MM.1S (cell line): Measurements from ENCODE around the gene GNG3.
A peak's percentile ranks its signal among the peaks of the same experiment; 100 is the strongest.

Source experiments
- DNase-seq: peaks from one replicate; pipeline ENCODE4 v3.0.0-alpha.2; 2015
- H2AFZ ChIP-seq: fragments of 300-600 bp; sonication (generic); 2 replicates; pipeline ENCODE4 v1.6.0; 2016; ENCODE audit warnings: antibody characterized with exemption, low read length
- H3F3A ChIP-seq: fragments of 300-600 bp; sonication (generic); 2 replicates; pipeline ENCODE4 v1.6.1; 2016; ENCODE audit warnings: mild to moderate bottlenecking, antibody characterized with exemption, low read length, moderate library complexity, mixed read lengths; ENCODE audit not compliant: insufficient read depth
- H3K27ac ChIP-seq: fragments of 300-600 bp; sonication (generic); 2 replicates; pipeline ENCODE4 v1.5.1; 2016; ENCODE audit warnings: mild to moderate bottlenecking, low read length
- H3K27me3 ChIP-seq: fragments of 300-600 bp; sonication (generic); replicated peaks from 2 replicates; pipeline ENCODE4 v1.6.0; 2016; ENCODE audit warnings: low read length; ENCODE audit not compliant: insufficient read depth
- H3K36me3 ChIP-seq: fragments of 300-600 bp; sonication (generic); replicated peaks from 2 replicates; pipeline ENCODE4 v1.6.1; 2016; ENCODE audit warnings: mild to moderate bottlenecking, low read length, mixed read lengths; ENCODE audit not compliant: insufficient read depth
- H3K4me1 ChIP-seq: fragments of 300-600 bp; sonication (generic); 2 replicates; pipeline ENCODE4 v1.6.1; 2016; ENCODE audit warnings: low read length, mixed read lengths
- H3K4me2 ChIP-seq: fragments of 300-600 bp; sonication (generic); 2 replicates; pipeline ENCODE4 v1.6.0; 2016; ENCODE audit warnings: low read depth, low read length
- H3K4me3 ChIP-seq: fragments of 300-600 bp; sonication (generic); 2 replicates; pipeline ENCODE4 v1.5.1; 2016; ENCODE audit warnings: low read length, mixed read lengths
- H3K79me2 ChIP-seq: fragments of 300-600 bp; sonication (generic); 2 replicates; pipeline ENCODE4 v1.6.1; 2016; ENCODE audit warnings: mixed run types, low read length, mixed read lengths
- H3K9ac ChIP-seq: fragments of 300-600 bp; sonication (generic); 2 replicates; pipeline ENCODE4 v1.6.1; 2016; ENCODE audit warnings: low read length, mixed read lengths
- H3K9me2 ChIP-seq: fragments of 300-600 bp; sonication (generic); replicated peaks from 2 replicates; pipeline ENCODE4 v1.6.1; 2016; ENCODE audit warnings: mild to moderate bottlenecking, low read length, mixed read lengths; ENCODE audit not compliant: insufficient read depth
- H3K9me3 ChIP-seq: fragments of 300-600 bp; sonication (generic); replicated peaks from 2 replicates; pipeline ENCODE4 v1.6.1; 2016; ENCODE audit warnings: mild to moderate bottlenecking, low read length, mixed read lengths; ENCODE audit not compliant: insufficient read depth
- H4K20me1 ChIP-seq: fragments of 300-600 bp; sonication (generic); 2 replicates; pipeline ENCODE4 v1.6.1; 2016; ENCODE audit warnings: mild to moderate bottlenecking, low read length, moderate library complexity, mixed read lengths; ENCODE audit not compliant: insufficient read depth
- EZH2 ChIP-seq: fragments of 300-600 bp; sonication (generic); optimal IDR thresholded peaks from 2 replicates; pipeline ENCODE3; 2017; ENCODE audit warnings: low read depth, mild to moderate bottlenecking, antibody characterized with exemption, low read length, mixed read lengths
- EZH2phosphoT487 ChIP-seq: fragments of 300-600 bp; sonication (generic); IDR thresholded peaks from 2 replicates; pipeline ENCODE4 v1.6.1; 2018; ENCODE audit warnings: antibody characterized with exemption, low read length
- TF ChIP-seq, protein P1 (sequence below): fragments of 300-600 bp; sonication (generic); IDR thresholded peaks from 2 replicates; pipeline ENCODE4 v1.5.1; 2016; ENCODE audit warnings: antibody characterized with exemption, low read length, mixed read lengths

GNG3 gene

DNA sequence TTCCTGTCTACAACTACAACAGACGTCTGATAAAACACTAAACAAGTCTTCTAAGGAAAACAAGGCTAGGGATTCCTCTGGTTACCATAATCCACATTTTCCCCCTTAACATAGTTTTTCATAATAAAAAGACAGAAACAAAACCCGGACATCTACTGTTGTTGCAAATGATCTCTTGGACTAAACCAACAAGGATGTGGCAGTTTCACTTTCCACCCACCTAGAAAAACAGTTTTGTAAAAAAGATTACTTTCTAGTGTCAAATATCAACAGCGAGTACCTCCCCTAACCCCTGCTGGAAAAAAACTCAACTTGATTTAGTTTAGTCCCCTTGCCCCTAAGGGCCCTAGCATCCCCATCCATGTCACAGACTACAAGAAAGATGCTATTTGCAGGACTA lies 5.4 kb downstream of the GNG3 start:
- H3K4me2 ChIP-seq, result peak overlapping the region; percentile 19
- DNase-seq, result peak; percentile 54
- no peaks in the 10 kb centered on the region for H4K20me1 ChIP-seq
- H3F3A ChIP-seq, result peaks cover 74% of the 10 kb centered on the region
- no peaks in the 10 kb centered on the region for H3K9me3 ChIP-seq
- H3K27ac ChIP-seq, result peak overlapping the region; percentile 68
- peaks cover 72% of the 10 kb centered on the region for H3K4me1 ChIP-seq
- no peak overlapping the region for H2AFZ ChIP-seq
- H3K79me2 ChIP-seq, result peaks cover 59% of the 10 kb centered on the region
- H3K9ac ChIP-seq, result peak overlapping the region; percentile 5; the same call in 1 of the 2 replicates
- H3K27me3 ChIP-seq, result no peaks in the 10 kb centered on the region
- TF ChIP-seq EZH2 (no peak), EZH2phosphoT487 (no peak)
- TF ChIP-seq, protein P1, sequence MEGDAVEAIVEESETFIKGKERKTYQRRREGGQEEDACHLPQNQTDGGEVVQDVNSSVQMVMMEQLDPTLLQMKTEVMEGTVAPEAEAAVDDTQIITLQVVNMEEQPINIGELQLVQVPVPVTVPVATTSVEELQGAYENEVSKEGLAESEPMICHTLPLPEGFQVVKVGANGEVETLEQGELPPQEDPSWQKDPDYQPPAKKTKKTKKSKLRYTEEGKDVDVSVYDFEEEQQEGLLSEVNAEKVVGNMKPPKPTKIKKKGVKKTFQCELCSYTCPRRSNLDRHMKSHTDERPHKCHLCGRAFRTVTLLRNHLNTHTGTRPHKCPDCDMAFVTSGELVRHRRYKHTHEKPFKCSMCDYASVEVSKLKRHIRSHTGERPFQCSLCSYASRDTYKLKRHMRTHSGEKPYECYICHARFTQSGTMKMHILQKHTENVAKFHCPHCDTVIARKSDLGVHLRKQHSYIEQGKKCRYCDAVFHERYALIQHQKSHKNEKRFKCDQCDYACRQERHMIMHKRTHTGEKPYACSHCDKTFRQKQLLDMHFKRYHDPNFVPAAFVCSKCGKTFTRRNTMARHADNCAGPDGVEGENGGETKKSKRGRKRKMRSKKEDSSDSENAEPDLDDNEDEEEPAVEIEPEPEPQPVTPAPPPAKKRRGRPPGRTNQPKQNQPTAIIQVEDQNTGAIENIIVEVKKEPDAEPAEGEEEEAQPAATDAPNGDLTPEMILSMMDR, result no peak
- peaks cover 15% of the 10 kb centered on the region for H3K36me3 ChIP-seq
- no peaks in the 10 kb centered on the region for H3K9me2 ChIP-seq
- H3K4me3 ChIP-seq, result no peak overlapping the region

DNA sequence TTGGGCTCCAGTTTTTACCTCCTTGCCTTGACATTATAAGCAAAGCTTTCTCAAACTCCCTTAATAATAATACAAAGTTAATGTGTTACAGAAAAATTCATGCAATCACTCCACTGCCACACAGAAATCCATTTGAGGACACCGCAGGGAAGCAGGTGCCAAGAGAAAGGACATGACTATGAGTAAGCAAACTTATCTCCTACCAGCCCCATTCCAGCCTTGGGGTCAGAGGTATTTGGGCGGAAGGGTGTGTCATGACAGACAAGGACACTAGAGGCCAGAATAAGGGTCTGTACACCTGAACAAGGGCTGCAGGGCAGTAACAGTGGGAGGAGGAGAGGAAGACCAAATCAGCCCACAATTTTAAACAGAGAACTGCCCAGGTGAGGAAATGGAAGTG lies 5.9 kb downstream of the GNG3 start:
- Histone ChIP-seq H3K27ac (peak overlapping the region; percentile 68), H3K27me3 (no peaks in the 10 kb centered on the region), H3K9ac (peak overlapping the region; percentile 5; the same call in 1 of the 2 replicates), H3K79me2 (peaks cover 62% of the 10 kb centered on the region), H3F3A (peaks cover 76% of the 10 kb centered on the region), H3K4me2 (peak overlapping the region; percentile 19), H3K9me3 (no peaks in the 10 kb centered on the region), H3K4me3 (no peak overlapping the region), H2AFZ (no peak overlapping the region), H3K9me2 (no peaks in the 10 kb centered on the region), H3K4me1 (peaks cover 71% of the 10 kb centered on the region), H4K20me1 (no peaks in the 10 kb centered on the region), H3K36me3 (peaks cover 15% of the 10 kb centered on the region)
- DNase-seq, result peak; percentile 54
- TF ChIP-seq EZH2, result no peak
- TF ChIP-seq EZH2phosphoT487, result no peak
- TF ChIP-seq, protein P1, result peak; percentile 10; the same call in 1 of the 2 replicates

DNA sequence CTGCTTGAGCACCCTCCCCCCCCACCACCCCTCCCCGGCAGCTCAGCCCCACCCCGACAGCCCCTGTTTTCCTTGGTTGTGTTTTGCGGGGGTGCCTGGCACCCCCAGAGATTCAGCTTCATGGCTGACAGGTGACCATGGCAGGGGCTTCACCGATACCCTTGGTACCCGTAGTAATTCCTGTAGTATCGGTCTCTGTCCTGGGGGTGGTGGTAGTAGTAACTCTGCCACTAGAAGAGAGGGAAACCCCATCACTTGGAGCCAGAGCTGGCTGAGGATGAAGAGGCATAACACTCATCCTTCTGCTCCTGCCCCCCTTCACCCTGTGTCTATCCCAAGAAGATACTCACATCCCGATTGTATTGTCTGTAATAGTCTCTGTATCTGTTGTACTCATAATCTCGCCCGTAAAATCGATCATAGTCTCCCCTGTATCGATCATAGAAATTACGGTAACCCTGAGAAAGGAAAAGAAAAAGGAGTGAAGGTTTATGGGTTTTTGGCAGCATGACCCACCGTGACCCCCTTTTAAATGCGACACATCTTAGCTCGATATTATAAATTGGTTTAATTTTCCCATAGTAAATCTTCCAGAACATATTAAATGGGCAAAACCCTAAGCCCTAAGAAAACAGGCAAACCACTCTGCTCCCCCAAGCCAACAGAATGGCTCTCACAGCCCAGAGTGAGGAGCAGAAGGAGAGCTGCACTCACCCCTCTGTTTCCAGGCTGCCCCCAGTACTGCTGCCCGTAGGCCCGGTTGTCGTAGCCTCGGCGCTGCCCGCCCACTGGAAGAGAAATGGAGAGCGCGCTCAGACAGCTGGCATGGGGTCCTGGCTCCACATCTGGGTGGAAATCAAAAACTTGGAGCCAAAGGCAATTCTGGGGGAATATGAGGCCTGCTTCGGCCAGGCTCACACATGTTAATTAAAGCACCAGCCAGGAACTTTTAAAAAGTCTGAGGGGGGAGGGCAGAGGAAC lies 8.0 kb downstream of the GNG3 start:
- peaks cover 24% of the 10 kb centered on the region for H3K36me3 ChIP-seq
- TF ChIP-seq, protein P1, result no peak
- no peaks in the 10 kb centered on the region for H3K9me3 ChIP-seq
- H3K79me2 ChIP-seq, result peaks cover 80% of the 10 kb centered on the region
- no peaks in the 10 kb centered on the region for H3K27me3 ChIP-seq
- no peaks in the 10 kb centered on the region for H4K20me1 ChIP-seq
- peak overlapping the region; percentile 4; the same call in 1 of the 2 replicates for H3K27ac ChIP-seq
- DNase-seq, result no peak
- H3K4me3 ChIP-seq, result no peak overlapping the region
- H3K9ac ChIP-seq, result no peak overlapping the region
- peak overlapping the region; percentile 0; the same call in 1 of the 2 replicates for H3K4me2 ChIP-seq
- no peak overlapping the region for H2AFZ ChIP-seq
- no peaks in the 10 kb centered on the region for H3K9me2 ChIP-seq
- peaks cover 67% of the 10 kb centered on the region for H3F3A ChIP-seq
- peaks cover 58% of the 10 kb centered on the region for H3K4me1 ChIP-seq
